Stimulated activated CD8-positive, alpha-beta memory T cell treated with anti-CD3 and anti-CD28 coated beads, Interleukin-7, amount 100 ng/mL, for 1 hour (primary cell): Measurements from ENCODE around the gene CC2D1A.

Experiments used
- DNase-seq, 2 donors: peaks; one replicate each; pipeline ENCODE4 v3.0.0-alpha.2; 2020; ENCODE audit warnings: low read depth in 2 of 2

CC2D1A gene

GRCh38 chr19:13905634-13906520 lies at the start of gene CC2D1A, which contains the start of gene BRME1:
Gene CC2D1A (plus strand): TSS chr19:13906201. CDS start chr19:13906442, 241 bp downstream.
Gene BRME1 (minus strand): TSS chr19:13906117. CDS start chr19:13904892, 1,225 bp downstream.
- DNase-seq, result peak; percentile 86 to 89

- DNase-seq, result no peak
Measured at GRCh38 chr19:13856497-13856896, 49.5 kb upstream of the CC2D1A start.

GRCh38 chr19:13859361-13859880 lies 46.6 kb upstream of the CC2D1A start:
- no peak for DNase-seq

- DNase-seq, result no peak
Measured at GRCh38 chr19:13860679-13861391, 45.2 kb upstream of the CC2D1A start.

GRCh38 chr19:13861392-13861713 lies 44.6 kb upstream of the CC2D1A start:
- DNase-seq, result no peak

GRCh38 chr19:13861714-13862531 lies 44.1 kb upstream of the CC2D1A start:
- DNase-seq, result peak; percentile 67 to 83

- DNase-seq, result no peak
Measured at GRCh38 chr19:13864046-13864666, 41.8 kb upstream of the CC2D1A start.

- DNase-seq, result no peak
Measured at GRCh38 chr19:13864667-13865570, 41.1 kb upstream of the CC2D1A start.

- DNase-seq, result no peak
Measured at GRCh38 chr19:13865571-13866462, 40.2 kb upstream of the CC2D1A start.

- DNase-seq, result no peak
Measured at GRCh38 chr19:13866463-13867046, 39.4 kb upstream of the CC2D1A start.

- no peak for DNase-seq
Measured at GRCh38 chr19:13868663-13869062, 37.3 kb upstream of the CC2D1A start.

GRCh38 chr19:13869281-13869680 lies 36.7 kb upstream of the CC2D1A start:
- no peak for DNase-seq

GRCh38 chr19:13870873-13871272 lies 35.1 kb upstream of the CC2D1A start:
- no peak for DNase-seq

GRCh38 chr19:13872339-13872694 lies 33.7 kb upstream of the CC2D1A start:
- no peak for DNase-seq

- DNase-seq, result no peak
Measured at GRCh38 chr19:13872695-13873389, 33.2 kb upstream of the CC2D1A start.

- DNase-seq, result no peak
Measured at GRCh38 chr19:13873834-13874515, 32.0 kb upstream of the CC2D1A start.

- DNase-seq, result no peak
Measured at GRCh38 chr19:13875824-13876223, 30.2 kb upstream of the CC2D1A start.

- DNase-seq, result no peak
Measured at GRCh38 chr19:13876834-13877233, 29.2 kb upstream of the CC2D1A start, which contains the start of gene NANOS3. Gene NANOS3 (plus strand): TSS chr19:13877134. CDS start chr19:13877249, 115 bp downstream.
